Right atrium auricular region (tissue), 2 donors: ENCODE results near the gene ZBTB11. TPM values are rescaled to one million over a fixed set of nuclear protein-coding genes. Genes with fewer than 3 reads are reported as not detected.
"Not testable (repeated sequence)": the region's sequence is repeated elsewhere in the genome, so short reads cannot be mapped to it uniquely, and the experiment has no call there.

Experiments
- DNase-seq: peaks from one replicate; pipeline ENCODE4 v3.0.0-alpha.2; 2019; ENCODE audit warnings: low spot score
- H3K27ac ChIP-seq, 2 donors: fragments of 200-600 bp; sonication (generic); 1 replicate in 1 of 2; 2 replicates in 1 of 2; pipeline ENCODE4 v1.5.1; 2016 to 2019
- H3K27me3 ChIP-seq, 2 donors: fragments of 200-600 bp; sonication (generic); one replicate each; pipeline versions ENCODE4 v1.5.1 to v1.6.0; 2017 to 2019
- H3K36me3 ChIP-seq: fragments of 200-600 bp; sonication (generic); one replicate; pipeline ENCODE4 v1.5.1; 2016
- H3K4me1 ChIP-seq, 2 donors: fragments of 200-600 bp; sonication (generic); one replicate each; pipeline versions ENCODE4 v1.5.1 to v1.6.0; 2017 to 2019
- H3K4me3 ChIP-seq, 2 donors: fragments of 200-600 bp; sonication (generic); 1 replicate in 1 of 2; 2 replicates in 1 of 2; pipeline ENCODE4 v1.5.1; 2017 to 2019; ENCODE audit warnings: mild to moderate bottlenecking in 1 of 2, moderate library complexity in 1 of 2
- H3K9me3 ChIP-seq, 2 donors: fragments of 200-600 bp; sonication (generic); one replicate each; pipeline ENCODE4 v1.5.1; 2019
- CTCF ChIP-seq, 2 donors: fragments of 200-600 bp; sonication (generic); IDR thresholded peaks; one replicate each; pipeline ENCODE4 v1.5.1; 2019; ENCODE audit warnings: antibody characterized with exemption in 2 of 2
- total RNA-seq, 2 donors: library from RNA; depleted of rRNA; stranded (reverse); fragments of >200 nt; gene quantifications; one replicate each; pipeline ENCODE4 v1.1.0, GENCODE V29; 2016

Gene ZBTB11
- total RNA-seq, 2 donors from 2014 or later = 9.8 to 10.4 TPM

GRCh38 chr3:101635954-101636798, 40.8 kb downstream of the ZBTB11 start:
- H3K27ac ChIP-seq = no peak overlapping the region
- H3K27me3 ChIP-seq = no peaks in the 10 kb centered on the region
- H3K4me1 ChIP-seq = no peaks in the 10 kb centered on the region
- no peaks in the 10 kb centered on the region for H3K36me3 ChIP-seq
- no peaks in the 10 kb centered on the region for H3K9me3 ChIP-seq
- no peak overlapping the region for H3K4me3 ChIP-seq
- peak in 1 of 2 donors; percentile 72 for TF ChIP-seq CTCF (IDR thresholded peaks at IDR 0.05)
- DNase-seq = peak; percentile 61

DNA sequence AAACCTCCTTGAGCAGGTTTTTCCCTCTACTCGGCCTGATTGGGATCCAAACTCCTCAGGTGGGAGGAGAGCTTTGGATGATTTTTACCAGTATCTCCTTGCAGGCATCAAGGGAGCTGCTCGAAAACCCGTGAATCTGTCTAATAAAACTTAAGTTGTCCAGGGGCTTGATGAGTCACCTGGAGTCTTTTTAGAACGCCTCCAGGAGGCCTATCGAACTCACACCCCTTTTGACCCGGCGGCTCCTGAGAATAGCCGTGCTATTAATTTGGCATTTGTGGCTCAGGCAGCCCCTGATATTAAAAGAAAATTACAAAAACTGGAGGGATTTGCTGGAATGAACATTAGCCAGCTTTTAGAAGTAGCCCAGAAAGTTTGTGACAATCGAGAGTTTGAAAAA, 41.6 kb downstream of the ZBTB11 start:
- Histone ChIP-seq H3K27ac (no peak overlapping the region), H3K4me1 (no peaks in the 10 kb centered on the region), H3K4me3 (no peak overlapping the region), H3K27me3 (no peaks in the 10 kb centered on the region), H3K9me3 (no peaks in the 10 kb centered on the region), H3K36me3 (no peaks in the 10 kb centered on the region)
- DNase-seq = peak; percentile 46
- TF ChIP-seq CTCF (IDR thresholded peaks at IDR 0.05) = no peak

GRCh38 chr3:101634591-101635196, 42.2 kb downstream of the ZBTB11 start:
- H3K27ac ChIP-seq = no peak overlapping the region
- TF ChIP-seq CTCF (IDR thresholded peaks at IDR 0.05) = no peak
- H3K4me3 ChIP-seq = no peak overlapping the region
- H3K27me3 ChIP-seq = no peaks in the 10 kb centered on the region
- no peaks in the 10 kb centered on the region for H3K4me1 ChIP-seq
- DNase-seq = no peak
- no peaks in the 10 kb centered on the region for H3K36me3 ChIP-seq
- H3K9me3 ChIP-seq = no peaks in the 10 kb centered on the region

DNA sequence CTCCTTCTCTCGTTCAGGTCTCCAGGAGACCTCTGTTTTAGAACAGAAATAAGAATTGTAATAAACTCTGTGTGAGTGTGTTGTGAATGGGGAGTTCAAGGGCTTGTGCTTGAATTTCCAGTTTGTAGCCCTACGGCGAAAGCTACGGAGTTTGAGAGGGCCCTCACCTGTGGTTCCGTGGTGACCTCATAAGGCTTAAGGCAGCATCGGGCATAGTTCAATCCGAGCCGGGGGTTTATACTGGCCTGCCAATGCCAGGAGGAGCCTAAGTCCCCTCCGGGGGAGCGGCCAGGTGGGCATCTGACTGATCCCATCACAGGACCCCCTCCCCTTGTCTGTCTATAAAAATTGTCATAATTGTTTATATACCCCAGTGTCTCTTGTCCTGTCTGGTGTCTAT, 43.7 kb downstream of the ZBTB11 start:
- Histone ChIP-seq H3K27ac (no peak overlapping the region), H3K36me3 (no peaks in the 10 kb centered on the region), H3K27me3 (no peaks in the 10 kb centered on the region), H3K4me3 (no peak overlapping the region), H3K9me3 (no peaks in the 10 kb centered on the region), H3K4me1 (no peaks in the 10 kb centered on the region)
- TF ChIP-seq CTCF (IDR thresholded peaks at IDR 0.05) = no peak
- no peak for DNase-seq

- TF ChIP-seq CTCF (IDR thresholded peaks at IDR 0.05) = no peak
- no peak overlapping the region for H3K27ac ChIP-seq
- H3K36me3 ChIP-seq = no peaks in the 10 kb centered on the region
- H3K9me3 ChIP-seq = no peaks in the 10 kb centered on the region
- DNase-seq = no peak
- H3K27me3 ChIP-seq = no peaks in the 10 kb centered on the region
- no peak overlapping the region for H3K4me3 ChIP-seq
- H3K4me1 ChIP-seq = no peaks in the 10 kb centered on the region
Observed at GRCh38 chr3:101632586-101632985, 44.3 kb downstream of the ZBTB11 start.

DNA sequence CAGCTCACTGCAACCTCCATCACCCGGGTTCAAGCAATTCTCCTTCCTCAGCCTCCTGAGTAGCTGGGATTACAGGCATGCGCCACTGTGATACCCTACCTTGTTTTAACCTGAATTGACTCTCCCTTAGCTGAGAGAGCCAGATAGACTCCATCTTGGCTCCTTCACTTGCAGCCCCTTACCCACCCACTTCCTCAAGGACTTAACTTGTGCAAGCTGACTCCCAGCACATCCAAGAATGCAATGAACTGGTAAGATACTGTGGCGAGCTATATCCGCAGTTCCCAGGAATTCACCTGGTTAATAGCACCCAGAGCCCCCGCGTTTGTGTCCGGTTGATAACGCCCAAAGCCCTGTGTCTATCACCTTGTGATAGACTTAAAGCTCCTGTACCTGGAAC, 45.0 kb downstream of the ZBTB11 start:
- not testable (repeated sequence) for H3K27me3 ChIP-seq, H3K4me1 ChIP-seq, H3K36me3 ChIP-seq, H3K27ac ChIP-seq, H3K9me3 ChIP-seq, H3K4me3 ChIP-seq
- DNase-seq = peak; percentile 7
